Measurements from ENCODE around the gene LIPC.

DNA sequence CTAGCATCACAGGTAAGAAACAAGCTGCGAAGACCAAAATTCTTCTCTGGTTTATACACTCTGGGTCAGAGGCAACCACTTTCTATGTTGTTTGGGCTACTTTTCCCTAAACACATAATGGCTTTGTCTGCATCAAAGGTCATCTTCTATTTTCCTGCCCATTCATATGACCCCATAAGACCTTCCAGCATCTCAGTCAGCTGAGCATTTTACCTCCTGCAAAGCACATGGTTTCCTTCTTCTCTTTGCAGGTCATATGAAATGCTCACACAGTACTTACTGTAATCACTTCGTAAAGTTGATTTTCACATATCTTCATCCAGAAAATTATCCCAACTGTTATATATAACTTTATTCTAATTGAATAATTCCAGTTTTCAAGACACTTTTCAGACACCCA lies 34.8 kb downstream of the LIPC start:
- TF ChIP-seq, protein P1, sequence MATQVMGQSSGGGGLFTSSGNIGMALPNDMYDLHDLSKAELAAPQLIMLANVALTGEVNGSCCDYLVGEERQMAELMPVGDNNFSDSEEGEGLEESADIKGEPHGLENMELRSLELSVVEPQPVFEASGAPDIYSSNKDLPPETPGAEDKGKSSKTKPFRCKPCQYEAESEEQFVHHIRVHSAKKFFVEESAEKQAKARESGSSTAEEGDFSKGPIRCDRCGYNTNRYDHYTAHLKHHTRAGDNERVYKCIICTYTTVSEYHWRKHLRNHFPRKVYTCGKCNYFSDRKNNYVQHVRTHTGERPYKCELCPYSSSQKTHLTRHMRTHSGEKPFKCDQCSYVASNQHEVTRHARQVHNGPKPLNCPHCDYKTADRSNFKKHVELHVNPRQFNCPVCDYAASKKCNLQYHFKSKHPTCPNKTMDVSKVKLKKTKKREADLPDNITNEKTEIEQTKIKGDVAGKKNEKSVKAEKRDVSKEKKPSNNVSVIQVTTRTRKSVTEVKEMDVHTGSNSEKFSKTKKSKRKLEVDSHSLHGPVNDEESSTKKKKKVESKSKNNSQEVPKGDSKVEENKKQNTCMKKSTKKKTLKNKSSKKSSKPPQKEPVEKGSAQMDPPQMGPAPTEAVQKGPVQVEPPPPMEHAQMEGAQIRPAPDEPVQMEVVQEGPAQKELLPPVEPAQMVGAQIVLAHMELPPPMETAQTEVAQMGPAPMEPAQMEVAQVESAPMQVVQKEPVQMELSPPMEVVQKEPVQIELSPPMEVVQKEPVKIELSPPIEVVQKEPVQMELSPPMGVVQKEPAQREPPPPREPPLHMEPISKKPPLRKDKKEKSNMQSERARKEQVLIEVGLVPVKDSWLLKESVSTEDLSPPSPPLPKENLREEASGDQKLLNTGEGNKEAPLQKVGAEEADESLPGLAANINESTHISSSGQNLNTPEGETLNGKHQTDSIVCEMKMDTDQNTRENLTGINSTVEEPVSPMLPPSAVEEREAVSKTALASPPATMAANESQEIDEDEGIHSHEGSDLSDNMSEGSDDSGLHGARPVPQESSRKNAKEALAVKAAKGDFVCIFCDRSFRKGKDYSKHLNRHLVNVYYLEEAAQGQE (IDR thresholded peaks at IDR 0.05; ENCODE audit: low read depth, low read length) = no peak
- TF ChIP-seq, protein P2, sequence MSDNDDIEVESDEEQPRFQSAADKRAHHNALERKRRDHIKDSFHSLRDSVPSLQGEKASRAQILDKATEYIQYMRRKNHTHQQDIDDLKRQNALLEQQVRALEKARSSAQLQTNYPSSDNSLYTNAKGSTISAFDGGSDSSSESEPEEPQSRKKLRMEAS (IDR thresholded peaks at IDR 0.05; ENCODE audit: low read depth) = no peak
- TF ChIP-seq EP300 (IDR thresholded peaks at IDR 0.05; ENCODE audit: borderline replicate concordance in 1 of 2, low read depth in 1 of 2, low read length in 1 of 2) (no peak), JUND (IDR thresholded peaks at IDR 0.05) (no peak), SMC3 (IDR thresholded peaks at IDR 0.05; ENCODE audit: low read depth, low read length) (no peak)
- TF ChIP-seq, protein P3, sequence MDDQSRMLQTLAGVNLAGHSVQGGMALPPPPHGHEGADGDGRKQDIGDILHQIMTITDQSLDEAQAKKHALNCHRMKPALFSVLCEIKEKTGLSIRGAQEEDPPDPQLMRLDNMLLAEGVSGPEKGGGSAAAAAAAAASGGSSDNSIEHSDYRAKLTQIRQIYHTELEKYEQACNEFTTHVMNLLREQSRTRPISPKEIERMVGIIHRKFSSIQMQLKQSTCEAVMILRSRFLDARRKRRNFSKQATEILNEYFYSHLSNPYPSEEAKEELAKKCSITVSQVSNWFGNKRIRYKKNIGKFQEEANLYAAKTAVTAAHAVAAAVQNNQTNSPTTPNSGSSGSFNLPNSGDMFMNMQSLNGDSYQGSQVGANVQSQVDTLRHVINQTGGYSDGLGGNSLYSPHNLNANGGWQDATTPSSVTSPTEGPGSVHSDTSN (IDR thresholded peaks at IDR 0.05) = no peak
- TF ChIP-seq, protein P4, sequence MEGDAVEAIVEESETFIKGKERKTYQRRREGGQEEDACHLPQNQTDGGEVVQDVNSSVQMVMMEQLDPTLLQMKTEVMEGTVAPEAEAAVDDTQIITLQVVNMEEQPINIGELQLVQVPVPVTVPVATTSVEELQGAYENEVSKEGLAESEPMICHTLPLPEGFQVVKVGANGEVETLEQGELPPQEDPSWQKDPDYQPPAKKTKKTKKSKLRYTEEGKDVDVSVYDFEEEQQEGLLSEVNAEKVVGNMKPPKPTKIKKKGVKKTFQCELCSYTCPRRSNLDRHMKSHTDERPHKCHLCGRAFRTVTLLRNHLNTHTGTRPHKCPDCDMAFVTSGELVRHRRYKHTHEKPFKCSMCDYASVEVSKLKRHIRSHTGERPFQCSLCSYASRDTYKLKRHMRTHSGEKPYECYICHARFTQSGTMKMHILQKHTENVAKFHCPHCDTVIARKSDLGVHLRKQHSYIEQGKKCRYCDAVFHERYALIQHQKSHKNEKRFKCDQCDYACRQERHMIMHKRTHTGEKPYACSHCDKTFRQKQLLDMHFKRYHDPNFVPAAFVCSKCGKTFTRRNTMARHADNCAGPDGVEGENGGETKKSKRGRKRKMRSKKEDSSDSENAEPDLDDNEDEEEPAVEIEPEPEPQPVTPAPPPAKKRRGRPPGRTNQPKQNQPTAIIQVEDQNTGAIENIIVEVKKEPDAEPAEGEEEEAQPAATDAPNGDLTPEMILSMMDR (IDR thresholded peaks at IDR 0.05) = no peak
- TF ChIP-seq, protein P5, sequence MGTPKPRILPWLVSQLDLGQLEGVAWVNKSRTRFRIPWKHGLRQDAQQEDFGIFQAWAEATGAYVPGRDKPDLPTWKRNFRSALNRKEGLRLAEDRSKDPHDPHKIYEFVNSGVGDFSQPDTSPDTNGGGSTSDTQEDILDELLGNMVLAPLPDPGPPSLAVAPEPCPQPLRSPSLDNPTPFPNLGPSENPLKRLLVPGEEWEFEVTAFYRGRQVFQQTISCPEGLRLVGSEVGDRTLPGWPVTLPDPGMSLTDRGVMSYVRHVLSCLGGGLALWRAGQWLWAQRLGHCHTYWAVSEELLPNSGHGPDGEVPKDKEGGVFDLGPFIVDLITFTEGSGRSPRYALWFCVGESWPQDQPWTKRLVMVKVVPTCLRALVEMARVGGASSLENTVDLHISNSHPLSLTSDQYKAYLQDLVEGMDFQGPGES (IDR thresholded peaks at IDR 0.05; ENCODE audit: low read depth, low read length) = no peak
